ENCODE data around the gene CCHCR1.
A peak's percentile ranks its signal among the peaks of the same experiment; 100 is the strongest.

Gene CCHCR1

DNA sequence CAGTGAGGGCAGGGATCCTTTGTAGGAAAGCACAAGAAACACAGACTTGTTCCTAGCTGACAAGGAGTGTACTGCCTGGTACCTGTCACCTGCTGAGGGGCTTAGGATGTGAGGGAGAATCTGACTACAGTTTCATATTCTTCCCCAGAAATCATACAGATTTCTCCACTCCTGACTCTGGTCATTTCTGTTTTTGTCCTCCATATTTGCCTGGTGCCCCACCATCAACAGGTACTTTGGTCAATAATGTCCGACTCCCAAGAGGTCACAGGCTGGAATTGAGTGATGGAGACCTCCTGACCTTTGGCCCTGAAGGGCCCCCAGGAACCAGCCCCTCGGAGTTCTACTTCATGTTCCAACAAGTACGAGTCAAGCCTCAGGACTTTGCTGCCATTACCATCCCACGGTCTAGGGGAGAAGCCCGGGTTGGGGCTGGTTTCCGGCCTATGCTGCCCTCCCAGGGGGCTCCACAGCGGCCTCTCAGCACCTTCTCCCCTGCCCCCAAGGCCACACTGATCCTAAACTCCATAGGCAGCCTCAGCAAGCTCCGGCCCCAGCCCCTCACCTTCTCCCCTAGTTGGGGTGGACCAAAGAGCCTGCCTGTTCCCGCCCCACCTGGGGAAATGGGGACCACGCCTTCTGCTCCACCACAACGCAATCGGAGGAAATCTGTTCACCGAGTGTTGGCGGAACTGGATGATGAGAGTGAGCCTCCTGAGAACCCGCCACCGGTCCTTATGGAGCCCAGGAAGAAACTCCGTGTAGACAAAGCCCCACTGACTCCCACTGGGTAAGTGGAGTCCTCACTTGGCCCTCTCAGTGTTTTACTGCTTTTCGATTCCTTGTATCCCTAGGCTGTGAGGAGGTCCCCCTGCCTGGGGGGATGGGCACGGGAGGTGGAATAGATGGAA lies 3.9 kb upstream of the CCHCR1 start:
- DNase-seq (ENCODE audit: low read depth): no peak

DNA sequence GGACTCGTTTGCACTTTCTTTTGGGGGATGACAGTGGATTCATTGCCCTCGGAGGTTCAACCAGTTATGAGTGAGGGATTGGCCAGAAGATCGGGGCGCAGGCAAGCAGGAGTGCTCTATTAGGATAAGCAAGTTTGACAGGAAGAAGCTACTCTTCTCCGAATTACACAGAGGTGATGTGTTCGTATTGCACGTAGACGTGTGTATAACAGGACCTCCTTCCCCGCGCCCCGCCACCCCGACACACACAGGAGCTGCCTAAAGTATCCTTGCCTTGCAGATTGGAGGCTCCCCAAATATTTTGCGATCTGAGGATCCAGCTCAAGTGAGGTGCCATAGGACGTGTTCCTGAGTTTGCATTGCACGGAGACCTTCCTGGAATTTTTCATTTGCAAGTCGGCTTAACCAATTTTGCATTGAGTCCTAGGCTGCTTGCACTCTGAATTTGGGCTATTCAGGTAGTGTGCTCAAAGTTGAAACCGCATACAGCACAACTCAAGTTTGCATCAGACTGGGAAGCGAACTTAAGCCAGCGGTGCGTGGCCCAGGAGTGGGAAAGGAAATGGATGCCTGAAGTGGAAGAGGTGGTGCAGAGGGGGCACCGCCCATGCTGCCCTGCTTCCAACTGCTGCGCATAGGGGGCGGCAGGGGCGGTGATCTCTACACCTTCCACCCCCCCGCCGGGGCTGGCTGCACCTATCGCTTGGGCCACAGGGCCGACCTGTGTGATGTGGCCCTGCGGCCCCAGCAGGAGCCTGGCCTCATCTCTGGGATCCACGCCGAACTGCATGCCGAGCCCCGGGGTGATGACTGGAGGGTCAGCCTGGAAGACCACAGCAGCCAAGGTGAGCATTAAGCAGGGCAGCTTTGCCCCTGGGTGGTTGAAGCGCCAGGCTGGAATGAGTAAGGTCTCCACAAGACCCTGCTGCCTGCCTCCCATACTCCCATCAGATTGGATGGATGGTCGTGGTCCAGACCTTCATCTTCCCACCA lies 1.6 kb upstream of the CCHCR1 start:
- DNase-seq (ENCODE audit: low read depth): peak; percentile 17

DNA sequence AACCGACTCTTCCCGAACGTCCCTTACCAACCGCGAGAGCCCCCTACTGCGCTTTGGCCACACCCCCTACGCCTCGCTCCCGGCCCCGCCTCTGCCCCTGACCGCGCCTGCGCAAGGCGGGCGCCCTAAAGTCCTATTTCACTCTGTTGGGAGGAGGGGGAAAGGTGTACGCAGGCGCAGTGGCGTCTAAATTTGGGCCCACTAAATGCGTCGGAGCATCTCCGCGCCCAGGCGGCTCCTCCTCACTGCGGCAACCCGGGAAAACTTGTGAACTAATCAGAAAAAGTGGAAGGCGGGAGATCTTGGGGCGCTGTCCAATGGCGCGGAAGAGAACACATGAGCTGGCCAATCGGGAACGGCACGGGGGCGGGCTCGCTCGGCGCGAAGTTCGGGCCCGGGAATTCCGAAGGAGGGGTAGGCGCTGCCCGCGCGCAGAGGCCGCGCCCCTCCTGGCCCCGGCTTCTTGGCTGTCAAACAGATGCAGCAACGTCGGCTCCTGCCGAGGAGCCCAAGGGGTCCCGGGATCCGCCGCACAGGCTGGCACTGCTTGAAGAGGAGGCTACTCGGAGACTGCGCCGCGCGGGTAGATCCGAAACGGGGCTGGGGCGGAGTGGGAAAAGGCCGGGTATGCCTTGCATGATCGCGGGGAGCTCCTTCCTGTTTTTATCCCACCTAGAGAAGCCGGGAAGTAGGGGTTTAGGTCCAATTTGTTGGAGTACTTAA lies 699 bp upstream of the CCHCR1 start, which contains the start of gene TCF19:
Gene TCF19 (plus strand): TSS at position 450 of the 723 bp plus-strand sequence. CDS start 881 bp downstream, outside the sequence.
- DNase-seq (ENCODE audit: low read depth): peak; percentile 99

DNA sequence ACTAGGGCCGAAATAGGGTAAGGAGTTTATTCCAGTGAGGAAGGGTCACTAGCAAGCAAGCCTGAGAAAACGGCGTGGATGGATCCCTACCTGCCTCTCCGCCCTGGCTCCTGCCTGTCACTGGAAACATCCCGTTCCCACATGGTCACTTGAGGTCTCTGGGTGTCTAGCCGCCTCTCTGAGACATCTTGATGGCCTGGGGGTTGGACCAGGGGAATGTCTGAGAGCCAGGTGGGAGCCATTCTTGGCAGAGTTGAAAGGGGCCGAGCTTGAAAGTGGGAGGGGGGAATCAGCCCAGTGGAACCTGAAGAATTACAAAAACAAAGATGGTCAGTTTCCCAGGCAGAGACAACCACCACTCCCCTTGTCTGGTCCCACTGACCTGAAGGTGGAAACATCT lies 961 bp downstream of the CCHCR1 start:
- DNase-seq (ENCODE audit: low read depth): no peak

DNA sequence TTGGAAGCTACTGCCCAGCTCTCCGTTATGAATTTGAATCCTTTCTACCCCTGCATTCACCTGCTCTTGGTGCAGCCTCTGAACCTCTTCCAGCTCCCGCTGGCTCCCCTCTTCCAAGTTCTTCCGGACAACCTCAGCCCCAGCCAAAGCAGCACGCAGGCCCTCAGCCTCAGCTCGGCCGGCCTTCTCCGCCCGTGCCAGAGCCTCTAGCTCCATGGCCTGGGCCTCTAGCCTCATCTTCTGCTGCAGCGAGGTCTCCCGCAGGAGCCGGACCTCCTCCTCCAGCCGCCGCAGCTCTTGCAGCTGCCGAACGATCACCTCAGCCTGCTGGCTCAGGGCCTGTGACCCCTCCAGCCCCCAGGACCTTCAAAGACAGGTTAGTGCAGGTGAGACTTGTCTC lies 3.2 kb downstream of the CCHCR1 start:
- no peak for DNase-seq (ENCODE audit: low read depth)

DNA sequence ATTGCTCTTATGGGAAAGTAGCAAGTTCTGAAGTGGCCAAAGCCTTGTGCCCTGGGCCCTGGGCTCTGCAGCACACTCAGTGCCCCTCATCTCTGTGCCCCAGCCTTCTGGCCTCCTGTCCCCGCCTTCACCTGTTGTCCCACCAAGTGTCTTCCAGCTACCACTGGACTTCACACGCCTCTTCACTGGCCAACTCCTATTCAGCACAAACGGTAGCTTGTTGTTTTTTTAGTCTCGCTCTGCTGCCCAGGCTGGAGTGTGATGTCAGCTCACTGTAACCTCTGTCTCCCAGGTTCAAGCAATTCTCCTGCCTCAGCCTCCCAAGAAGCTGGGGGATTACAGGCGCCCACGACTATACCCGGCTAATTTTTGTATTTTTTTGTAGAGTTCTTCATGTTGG lies 4.8 kb downstream of the CCHCR1 start:
- DNase-seq (ENCODE audit: low read depth): no peak

DNA sequence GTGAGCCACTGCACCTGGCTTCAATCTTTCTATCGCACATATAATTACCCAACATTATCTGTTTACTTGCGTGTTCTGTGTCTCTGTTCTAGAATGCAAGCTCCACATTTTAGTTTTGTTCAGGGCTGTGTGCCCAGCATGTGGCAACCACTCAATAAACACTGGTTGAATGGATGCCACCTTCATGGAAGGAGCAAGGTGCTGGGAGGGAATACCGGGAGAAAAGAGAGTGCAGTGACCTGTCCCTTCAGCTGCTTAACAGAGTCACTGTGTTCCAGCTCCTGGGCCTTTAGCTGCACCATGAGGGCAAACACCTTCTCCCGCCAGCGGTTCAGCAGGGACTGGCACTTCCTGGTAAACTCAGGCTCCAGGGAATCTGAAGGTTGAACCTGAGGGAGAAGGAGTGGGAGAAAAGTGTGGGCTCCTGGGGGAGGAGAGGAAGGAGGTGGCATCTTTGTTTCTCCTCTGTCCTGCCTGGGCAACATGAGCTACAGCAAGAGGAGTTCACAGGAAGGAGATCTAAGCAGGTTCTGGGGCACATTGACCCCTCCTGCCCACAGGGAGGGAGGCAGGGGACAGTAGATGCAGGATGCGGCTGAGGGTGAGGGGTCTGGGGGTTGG lies 7.7 kb downstream of the CCHCR1 start:
- no peak for DNase-seq (ENCODE audit: low read depth)

DNA sequence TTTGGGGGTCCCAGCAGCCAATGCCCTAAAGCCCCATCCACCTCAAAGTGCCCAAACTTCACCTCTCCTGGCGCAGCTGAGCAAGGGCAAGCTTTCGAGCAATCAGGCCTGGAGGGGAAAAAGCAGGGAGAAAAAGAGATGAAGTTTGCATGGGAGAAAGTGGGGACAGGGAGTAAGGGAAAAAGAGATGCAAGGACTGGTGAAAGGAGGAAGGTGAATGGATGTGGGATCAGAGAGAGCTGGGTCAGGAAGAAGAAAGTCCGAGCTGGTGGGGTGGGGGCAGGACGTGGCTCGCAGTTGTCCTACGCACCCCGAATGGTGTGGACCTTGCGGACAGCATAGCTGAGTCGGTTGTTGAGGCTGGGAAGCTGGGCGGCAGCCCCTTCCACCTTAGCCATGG lies 12.2 kb downstream of the CCHCR1 start:
- DNase-seq (ENCODE audit: low read depth): no peak

DNA sequence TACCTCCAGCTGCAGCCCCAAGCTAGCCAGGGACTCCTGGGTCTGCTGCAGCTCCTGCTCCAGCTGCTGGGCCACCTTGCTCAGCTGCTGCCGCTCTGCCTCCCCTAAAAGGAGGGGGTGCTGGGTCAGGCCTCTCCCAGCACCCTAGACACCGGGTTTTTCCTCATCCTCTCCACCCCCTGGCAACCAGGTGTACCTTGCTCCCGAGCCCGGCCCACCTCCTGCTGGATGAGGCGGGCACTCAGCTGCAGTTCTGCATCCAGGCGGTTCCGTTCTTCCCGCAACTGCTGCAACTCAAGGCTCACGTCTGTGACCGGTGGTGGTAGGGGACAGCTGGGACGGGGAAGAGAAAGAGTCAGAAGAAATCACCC lies 12.6 kb downstream of the CCHCR1 start:
- DNase-seq (ENCODE audit: low read depth): no peak

DNA sequence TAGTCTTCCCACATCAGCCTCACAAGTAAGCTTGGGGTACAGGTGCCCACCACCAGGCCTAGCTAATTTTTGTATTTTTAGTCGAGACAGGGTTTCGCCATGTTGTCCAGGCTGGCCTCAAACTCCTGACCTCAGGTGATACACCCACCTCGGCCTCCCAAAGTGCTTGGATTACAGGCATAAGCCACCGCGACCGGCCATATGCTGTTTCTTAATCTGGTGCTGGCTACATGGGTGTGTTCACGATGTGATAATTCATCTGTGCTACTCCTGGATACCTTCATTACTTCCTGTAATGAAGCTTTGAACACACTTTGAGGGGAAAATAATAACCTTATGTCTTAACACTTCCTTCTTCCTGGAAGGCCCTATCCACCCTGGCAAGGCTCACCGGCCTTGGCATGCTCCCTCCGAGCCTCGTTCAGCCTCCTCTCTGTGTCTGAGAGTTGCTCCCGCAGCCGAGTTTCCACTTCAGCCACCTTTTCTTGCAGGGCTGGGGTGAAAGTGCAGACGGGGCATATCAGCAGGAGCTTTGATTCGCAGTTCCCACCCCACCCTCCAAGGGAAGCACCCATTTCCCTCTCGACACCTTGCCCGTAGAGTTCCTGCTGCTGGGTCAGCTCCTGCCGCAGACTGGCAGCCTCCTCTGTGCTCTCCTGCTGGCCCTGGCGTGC lies 13.2 kb downstream of the CCHCR1 start:
- no peak for DNase-seq (ENCODE audit: low read depth)

DNA sequence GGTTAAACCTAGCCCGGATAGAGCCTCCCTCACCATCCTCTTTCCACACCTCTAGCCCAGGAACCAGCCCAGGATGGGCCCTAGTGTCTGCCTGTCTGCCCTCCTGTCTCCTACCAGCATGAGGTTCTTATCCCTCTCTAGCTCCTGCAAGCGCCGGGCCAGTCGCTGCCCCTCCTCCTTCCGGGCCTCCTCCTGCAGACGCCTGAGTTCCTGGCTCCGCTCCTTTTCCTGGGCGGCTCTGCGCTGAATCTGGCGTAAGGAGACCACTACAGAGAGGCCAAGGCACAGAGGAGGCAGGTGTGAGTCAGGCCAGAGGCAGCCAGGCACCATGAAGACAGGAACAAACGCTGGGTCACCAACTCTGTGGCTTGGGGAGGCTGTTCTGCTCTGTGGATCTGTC lies 14.5 kb downstream of the CCHCR1 start:
- DNase-seq (ENCODE audit: low read depth): no peak

DNA sequence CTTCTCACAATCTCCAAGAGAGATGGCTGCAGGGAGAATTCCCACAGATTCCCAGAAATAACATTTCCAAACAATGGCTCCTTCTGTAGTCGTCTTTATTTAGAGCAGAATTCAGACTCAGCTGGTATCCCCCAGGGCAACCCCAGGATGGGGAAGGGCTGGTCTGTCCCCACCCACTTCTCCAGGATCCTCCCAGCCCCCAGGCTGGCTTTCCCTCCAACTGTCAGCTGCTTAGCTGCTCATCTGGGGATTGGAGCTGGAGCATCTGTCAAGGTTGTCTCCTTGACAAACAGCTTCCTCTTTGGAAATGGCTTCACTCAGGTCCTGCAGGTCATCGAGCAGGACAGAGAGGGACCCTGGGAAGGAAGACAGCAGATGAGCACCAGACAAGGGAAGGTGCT lies 15.2 kb downstream of the CCHCR1 start:
- no peak for DNase-seq (ENCODE audit: low read depth)

DNA sequence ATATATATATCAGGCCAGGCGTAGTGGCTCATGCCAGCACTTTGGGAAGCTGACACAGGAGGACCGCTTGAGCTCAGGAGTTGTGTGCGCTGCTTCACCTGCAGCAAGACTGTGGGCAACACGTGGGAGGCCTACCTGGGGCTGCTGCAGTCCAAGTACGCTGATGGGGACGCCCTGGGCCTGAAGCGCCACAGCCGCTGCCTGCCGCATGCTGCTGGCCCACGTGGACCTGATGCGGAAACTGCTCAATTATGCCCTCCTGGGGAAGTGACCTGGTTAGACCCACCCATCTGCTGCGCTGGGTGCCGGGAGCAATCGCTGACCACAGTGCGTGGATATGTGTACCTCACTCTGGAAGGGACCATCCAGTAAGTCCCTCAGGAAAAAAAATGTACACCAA lies 17.0 kb downstream of the CCHCR1 start:
- DNase-seq (ENCODE audit: low read depth): no peak

DNA sequence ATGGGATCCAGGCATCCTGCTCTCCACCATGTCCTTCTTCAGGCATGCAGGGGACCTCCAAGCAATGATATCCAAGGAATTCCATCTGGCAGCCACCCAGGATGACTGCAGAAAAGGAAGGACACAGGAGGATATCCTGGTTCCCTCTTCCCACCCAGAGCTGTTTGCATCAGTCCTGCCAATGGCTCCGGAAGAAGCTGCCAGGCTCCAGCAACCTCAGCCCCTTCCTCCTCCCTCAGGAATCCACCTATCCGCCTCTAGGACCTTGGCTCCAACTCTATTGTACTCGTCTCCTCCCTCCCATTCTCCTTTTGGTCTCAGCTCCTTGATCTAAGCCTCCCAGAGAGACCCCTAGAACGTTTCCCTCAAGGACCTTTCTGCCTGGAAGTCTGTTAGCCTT lies 18.0 kb downstream of the CCHCR1 start:
- no peak for DNase-seq (ENCODE audit: low read depth)

DNA sequence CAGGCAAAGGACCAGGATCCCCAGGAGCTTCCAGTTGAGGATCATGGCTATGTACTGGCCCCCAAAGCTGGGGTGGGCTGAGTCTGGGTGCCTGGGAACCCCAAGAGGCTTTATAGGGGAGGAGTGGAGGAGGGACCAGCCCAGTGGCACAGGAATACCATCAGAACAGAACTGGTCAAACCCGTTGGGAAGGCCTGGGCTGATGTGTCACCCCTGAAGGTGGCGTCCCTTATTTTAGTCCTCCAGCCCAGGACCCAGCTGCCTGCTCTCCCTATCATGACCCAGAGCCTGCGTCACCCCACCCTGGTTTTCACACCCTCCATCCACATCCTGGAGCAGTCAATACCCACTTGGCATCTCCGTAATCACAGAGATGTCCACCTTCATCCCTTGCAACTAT lies 18.6 kb downstream of the CCHCR1 start, which contains the start of gene PSORS1C2:
Gene PSORS1C2 (minus strand): TSS at position 85 of the 400 bp plus-strand sequence. CDS start 40 bp downstream, at position 45.
- DNase-seq (ENCODE audit: low read depth): no peak

DNA sequence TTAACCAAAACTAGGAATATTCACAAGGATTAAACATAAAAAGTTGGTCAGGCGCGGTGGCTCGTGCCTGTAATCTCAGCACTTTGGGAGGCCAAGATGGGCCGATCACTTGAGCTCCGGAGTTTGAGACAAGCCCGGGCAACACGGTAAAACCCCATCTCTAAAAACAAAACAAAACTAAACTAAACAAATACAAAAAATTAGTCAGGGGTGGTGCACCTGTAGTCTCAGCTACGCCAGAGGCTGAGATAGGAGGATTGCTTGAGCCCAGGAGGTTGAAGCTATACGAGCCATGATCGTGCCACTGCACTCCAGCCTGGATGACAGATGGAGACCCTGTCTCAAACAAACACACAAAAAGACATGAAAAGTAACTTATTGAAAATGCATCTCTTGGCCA lies 21.9 kb downstream of the CCHCR1 start:
- DNase-seq (ENCODE audit: low read depth): no peak

DNA sequence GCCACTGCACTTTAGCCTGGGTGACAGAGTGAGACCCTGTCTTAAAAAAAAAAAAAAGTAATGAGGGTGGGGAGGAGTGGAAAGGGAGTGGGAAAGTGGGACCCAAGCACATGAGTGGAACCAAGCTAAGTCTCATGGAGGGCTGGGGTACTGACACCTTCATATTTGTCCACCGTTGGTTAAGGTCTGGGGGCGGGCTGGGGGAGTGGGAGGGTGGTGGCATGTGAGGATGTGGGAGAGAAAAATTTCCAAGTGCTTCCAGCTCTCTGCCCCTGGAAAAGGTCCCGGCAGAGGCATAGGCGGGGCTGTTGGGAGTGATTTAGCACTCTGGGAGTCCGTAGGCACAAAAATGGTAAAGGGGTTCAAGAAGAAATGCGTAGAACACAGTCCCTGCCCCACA lies 24.8 kb downstream of the CCHCR1 start:
- DNase-seq (ENCODE audit: low read depth): no peak

DNA sequence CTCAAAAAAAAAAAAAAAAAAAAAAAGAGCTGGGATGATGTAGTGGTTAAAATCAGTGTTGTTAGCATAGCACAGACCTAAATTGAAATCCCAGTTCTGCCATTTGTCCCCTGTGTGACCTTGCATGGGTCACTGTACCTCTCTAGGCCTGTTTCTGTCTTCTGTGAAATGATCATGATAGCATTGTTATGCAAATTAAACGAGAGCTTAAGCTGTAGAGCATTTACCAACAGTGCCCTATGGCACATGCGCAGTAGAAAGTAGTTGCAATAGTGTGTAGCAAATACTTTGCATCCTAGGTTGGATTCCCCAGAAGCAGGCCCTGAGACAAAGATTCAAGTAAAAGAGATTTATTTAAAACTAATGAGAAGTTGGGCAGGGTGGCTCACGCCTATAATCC lies 26.0 kb downstream of the CCHCR1 start:
- no peak for DNase-seq (ENCODE audit: low read depth)

DNA sequence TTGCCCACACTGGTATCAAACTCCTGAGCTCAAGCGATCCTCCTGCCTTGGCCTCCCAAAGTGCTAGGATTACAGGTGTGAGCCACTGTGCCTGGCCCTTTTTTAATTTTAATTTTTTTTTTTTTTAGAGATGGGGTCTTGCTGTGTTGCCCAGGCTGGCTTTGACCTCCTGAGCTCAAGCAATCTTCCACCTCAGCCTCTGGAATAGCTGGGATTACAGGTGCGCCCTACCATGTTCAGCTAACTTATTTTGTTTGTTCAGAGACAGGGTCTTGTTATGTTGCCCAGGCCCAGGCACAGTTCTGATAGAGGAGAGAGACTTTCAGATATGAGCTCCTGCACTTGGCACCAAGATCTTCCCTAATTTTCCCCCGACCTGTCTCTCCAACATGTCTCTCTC lies 26.9 kb downstream of the CCHCR1 start:
- DNase-seq (ENCODE audit: low read depth): no peak

DNA sequence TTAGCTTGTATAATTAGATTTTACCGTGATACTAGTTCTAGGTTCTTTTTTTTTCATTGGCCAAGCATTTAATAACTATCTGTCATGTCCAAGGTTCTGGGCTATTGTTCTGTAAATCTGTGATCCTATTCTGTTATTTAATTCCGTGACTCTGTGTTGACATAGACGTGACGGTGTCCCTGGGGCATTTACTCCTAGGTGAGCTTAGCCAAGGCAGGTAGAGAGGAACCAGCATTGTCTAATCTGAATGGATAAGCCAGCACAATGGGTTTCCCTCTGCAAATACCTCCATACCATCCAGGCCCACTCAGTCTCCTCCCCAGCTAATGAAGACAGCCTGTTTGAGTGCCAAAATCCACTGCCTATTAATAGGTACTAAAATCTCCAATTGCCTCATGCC lies 28.5 kb downstream of the CCHCR1 start:
- no peak for DNase-seq (ENCODE audit: low read depth)

DNA sequence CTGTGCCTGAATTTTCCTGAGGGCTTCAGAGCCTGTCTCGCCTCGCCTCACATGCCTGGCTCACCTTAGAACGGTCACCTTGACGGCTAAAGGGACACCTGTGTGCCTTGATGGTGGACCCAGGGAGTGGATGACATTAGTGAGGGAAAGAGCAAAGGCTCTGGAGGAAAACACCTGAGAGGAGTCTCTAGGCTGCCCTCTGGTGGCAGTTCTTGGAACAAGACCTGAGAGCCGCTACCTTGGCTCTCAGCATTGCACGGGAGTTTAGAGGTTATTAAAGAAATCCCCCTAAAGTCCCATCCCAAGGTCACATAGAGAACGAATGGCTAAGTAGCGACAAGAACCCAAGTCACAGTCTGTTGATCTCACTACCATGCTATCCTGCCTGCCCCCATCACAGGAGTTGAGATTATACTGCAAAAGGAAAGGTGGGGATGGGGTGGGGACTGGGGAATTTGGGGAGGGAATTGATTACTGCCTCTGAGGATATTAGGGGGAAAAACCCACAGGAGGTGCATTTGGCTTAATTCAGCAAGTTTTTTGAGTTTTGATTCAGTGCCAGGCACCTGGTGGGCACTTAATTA lies 29.4 kb downstream of the CCHCR1 start:
- DNase-seq (ENCODE audit: low read depth): peak; percentile 30
